ENCODE measurements around the gene PLCD3.

- TF ChIP-seq GATA2 (IDR thresholded peaks at IDR 0.05; ENCODE audit: low read depth, low read length), result peak; percentile 84
- no peak for TF ChIP-seq GATA3 (IDR thresholded peaks at IDR 0.05; ENCODE audit: low read depth, low read length)
Measured at GRCh38 chr17:45148183-45149036, 16.1 kb upstream of the PLCD3 start, which contains the start of gene HEXIM1.
